Measurements from ENCODE around the gene SLC19A3.
"Not testable (repeated sequence)": the region's sequence is repeated elsewhere in the genome, so short reads cannot be mapped to it uniquely, and the experiment has no call there.

Gene SLC19A3

DNA sequence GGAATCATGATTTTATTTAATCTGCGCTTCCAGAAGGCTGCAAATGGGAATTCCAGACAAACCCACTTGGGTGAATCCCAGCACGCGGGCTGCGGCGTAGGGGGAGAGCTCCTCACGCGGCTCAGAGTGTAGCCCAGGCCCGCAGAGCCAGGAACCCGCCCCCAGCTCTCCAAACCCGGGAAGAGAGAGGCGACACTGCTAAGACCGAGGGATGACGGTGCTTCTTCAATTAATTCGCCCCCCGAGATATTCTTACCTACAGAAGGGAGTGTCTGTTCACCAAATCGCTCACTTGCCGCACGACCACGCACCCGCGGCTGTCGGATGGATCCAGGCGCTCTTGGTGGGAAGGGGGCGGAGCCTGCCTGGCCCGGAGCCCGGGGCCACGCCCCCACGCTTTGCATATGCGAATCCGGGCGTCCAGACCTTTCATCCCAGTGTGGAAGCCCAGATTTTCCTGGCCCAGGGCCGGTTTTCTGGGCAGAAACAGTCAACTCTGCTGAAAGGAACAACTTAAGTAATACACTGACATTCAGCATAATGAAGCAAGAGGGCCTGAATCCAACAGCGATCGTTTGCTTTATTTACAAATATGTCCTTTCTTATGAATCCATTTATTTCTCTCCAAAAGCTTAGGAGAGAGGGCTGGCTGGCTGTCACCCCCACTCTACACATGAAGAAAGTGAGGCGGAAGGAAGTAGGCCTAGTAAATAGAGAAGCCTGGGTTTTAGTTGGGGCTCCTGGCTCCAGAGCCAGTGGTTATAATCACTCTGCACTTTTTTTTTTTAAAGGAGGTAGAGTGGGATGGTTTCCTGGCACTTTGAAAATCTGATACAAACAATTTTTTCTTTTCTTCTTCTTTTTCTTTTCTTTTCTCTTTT, at the start of gene SLC19A3:
Gene SLC19A3, minus strand, starts transcription at position 342 of the 881 bp plus-strand sequence. CDS start 15,710 bp downstream, outside the sequence.
- TF ChIP-seq, protein P1, sequence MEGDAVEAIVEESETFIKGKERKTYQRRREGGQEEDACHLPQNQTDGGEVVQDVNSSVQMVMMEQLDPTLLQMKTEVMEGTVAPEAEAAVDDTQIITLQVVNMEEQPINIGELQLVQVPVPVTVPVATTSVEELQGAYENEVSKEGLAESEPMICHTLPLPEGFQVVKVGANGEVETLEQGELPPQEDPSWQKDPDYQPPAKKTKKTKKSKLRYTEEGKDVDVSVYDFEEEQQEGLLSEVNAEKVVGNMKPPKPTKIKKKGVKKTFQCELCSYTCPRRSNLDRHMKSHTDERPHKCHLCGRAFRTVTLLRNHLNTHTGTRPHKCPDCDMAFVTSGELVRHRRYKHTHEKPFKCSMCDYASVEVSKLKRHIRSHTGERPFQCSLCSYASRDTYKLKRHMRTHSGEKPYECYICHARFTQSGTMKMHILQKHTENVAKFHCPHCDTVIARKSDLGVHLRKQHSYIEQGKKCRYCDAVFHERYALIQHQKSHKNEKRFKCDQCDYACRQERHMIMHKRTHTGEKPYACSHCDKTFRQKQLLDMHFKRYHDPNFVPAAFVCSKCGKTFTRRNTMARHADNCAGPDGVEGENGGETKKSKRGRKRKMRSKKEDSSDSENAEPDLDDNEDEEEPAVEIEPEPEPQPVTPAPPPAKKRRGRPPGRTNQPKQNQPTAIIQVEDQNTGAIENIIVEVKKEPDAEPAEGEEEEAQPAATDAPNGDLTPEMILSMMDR (IDR thresholded peaks at IDR 0.05; ENCODE audit: insufficient read depth, low read depth, low read length, missing control alignments): no peak
- DNase-seq (ENCODE audit: low read depth): peak; percentile 74
- H3K4me3 ChIP-seq (ENCODE audit: low read length): peak within 1 kb of the TSS; percentile 26

DNA sequence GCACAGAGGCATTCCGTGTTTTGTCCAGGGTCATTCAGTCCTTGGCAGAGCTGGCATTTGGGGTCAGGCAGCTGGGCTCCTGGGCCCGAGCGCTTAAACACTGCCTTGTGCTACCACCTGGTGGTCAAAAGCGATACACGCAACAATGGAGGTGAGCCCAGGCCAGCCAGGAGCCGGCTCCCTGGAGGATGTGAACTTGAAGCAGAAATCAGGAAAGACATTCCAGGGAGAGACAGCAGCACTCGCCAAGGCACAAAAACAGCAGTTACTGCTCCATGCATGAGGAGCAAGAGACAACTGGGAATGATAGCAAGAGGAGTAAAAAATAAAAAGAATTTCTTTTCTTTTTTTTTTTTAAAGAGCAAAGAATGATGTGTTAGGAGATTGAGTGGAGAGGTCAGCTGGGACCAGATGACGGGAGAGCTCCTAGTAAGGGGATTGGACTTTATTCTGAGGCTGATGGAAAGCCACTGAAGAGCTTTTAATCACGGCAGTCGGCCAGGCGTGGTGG, 48.6 kb upstream of the SLC19A3 start:
- TF ChIP-seq, protein P1 (IDR thresholded peaks at IDR 0.05; ENCODE audit: insufficient read depth, low read depth, low read length, missing control alignments): peak; percentile 82
- no peak overlapping the region for H3K4me3 ChIP-seq (ENCODE audit: low read length)

DNA sequence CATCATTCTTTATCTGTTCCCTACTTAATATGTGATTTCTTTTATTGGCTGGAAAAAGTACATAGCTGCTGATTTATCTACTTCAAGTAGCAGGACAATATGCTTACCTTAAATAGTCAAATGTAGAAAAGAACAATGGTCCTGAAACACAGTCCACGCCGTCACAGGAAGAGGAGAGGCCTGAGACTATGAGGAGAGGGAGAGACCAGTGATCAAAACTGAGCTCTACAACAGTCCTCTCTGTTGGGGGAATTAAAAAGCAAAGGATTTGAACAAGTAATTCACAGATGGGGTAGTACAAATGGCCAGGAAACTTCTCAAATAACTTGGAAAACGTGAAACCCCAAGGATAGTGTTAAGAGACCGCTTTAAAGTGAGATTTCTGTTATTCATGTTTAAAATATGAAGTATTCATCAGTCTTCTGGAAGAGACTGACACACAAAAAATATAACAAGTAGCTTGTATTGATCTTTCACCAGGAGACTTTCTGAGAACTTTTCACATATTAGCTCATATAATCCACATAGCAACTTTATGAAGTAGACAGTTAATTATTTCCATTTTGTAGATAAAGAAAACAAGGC, 48.1 kb upstream of the SLC19A3 start:
- TF ChIP-seq, protein P1 (IDR thresholded peaks at IDR 0.05; ENCODE audit: insufficient read depth, low read depth, low read length, missing control alignments): no peak
- DNase-seq (ENCODE audit: low read depth): no peak

More for the DNA sequence above, 48.6 kb upstream of the SLC19A3 start:
- peak; percentile 75 for DNase-seq (ENCODE audit: low read depth)

DNA sequence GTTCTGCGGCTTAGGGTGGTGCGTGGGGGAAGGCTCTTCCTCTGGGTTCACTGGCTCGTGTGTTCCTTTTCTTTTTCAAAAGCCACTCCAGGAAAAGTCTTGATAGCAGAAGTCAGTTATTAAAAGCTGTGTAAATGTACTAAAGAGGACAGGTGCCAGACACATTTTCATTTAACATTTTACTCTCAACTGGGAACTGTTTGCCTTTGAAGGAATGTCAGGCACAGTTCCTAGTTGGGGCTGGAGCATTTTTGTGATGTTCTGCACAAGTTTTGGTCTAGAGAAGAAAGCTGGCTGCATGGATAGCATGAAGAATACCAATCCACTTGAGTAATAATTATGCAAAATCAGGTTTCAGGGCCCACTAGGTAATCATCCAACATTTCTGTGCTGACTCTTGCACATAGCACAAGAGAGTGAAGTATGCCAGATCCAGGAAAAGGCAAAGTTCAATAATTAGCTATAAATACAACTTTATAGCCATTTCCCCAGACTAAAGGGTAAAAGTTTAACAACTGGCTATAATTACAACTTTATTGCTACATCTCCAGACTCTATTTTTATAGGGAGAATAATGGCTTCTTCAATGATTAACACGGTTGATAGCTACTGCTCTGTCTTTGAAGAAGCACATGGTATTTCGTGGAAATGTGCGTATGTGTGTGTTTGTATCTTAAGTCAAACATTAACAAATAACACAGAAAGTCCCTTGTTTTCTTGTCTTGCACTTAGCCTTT, 44.1 kb upstream of the SLC19A3 start:
- no peak overlapping the region for H3K4me3 ChIP-seq (ENCODE audit: low read length)
- DNase-seq (ENCODE audit: low read depth): no peak
- TF ChIP-seq, protein P1 (IDR thresholded peaks at IDR 0.05; ENCODE audit: insufficient read depth, low read depth, low read length, missing control alignments): no peak

More for the DNA sequence above, 48.1 kb upstream of the SLC19A3 start:
- no peak overlapping the region for H3K4me3 ChIP-seq (ENCODE audit: low read length)

DNA sequence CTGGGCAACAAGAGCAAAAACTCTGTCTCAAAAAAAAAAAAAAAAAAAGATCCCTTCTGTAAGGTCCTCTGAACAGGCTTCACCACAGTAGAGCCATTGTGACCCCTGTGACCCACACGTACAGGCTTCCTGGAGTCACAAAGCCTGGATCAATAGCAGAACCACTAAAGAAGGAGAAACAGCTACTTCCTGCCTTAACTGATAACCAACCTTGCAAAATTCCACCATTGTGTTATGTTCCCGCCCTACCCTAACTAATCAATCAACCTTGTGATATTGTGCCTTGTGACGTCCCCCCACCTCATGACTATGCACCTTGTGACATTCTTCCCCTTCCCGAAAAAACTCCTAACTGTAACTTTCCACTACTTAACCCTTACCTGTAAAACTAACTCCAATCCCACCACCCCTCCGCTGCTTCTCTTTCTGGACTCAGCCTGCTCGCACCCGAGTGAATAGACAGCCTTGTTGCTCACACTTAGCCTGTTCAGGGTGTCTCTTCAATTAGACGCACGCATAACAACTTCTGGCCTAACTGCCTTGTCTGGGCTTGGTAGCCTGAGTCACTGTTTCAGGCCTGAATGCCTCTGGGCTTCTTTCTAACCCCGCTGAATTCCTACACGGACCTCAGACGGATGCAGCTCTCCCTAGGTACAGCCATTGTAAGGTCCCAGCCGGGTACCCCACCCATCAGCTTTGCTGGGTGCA, 41.7 kb upstream of the SLC19A3 start:
- H3K4me3 ChIP-seq (ENCODE audit: low read length): no peak overlapping the region
- TF ChIP-seq, protein P1 (IDR thresholded peaks at IDR 0.05; ENCODE audit: insufficient read depth, low read depth, low read length, missing control alignments): no peak
- peak; percentile 91 for DNase-seq (ENCODE audit: low read depth)

DNA sequence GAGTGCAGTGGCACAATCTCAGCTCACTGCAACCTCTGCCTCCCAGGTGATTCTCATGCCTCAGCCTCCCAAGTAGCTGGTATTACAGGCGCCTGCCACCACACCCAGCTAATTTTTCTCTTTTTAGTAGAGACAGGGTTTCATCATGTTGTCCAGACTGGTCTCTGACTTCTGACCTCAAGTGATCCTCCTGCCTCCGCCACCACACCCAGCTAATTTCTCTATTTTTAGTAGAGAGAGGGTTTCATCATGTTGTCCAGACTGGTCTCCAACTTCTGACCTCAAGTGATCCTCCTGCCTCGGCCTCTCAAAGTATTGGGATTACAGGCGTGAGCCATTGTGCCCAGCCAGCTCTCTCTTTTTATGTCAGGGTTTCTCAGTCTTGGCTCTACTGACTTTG, 38.4 kb upstream of the SLC19A3 start:
- H3K4me3 ChIP-seq (ENCODE audit: low read length); DNase-seq (ENCODE audit: low read depth): not testable (repeated sequence)

All from epithelial cell of esophagus (primary cell).